SK-MEL-5 (cell line): ENCODE data around the gene PLK3. TPM values are rescaled to one million over a fixed set of nuclear protein-coding genes. Genes with fewer than 3 reads are reported as not detected.
"Not testable (repeated sequence)": the region's sequence is repeated elsewhere in the genome, so short reads cannot be mapped to it uniquely, and the experiment has no call there.

ENCODE experiments used
- DNase-seq: peaks from one replicate; pipeline ENCODE4 v3.0.0-alpha.2; 2016; ENCODE audit warnings: low read depth, low spot score
- in situ Hi-C: cut with HindIII; loops from 2 replicates; pipeline ENCODE4 v1.10.0; 2016; ENCODE audit warnings: low sequenced_read_pairs, high pct_unique_total_duplicates, low pct_unique_long_range_greater_than_20kb
- polyA plus RNA-seq, 2 experiments: library from polyadenylated mRNA; depleted of rRNA; stranded (reverse); fragments of >200 nt; gene quantifications; 2 replicates each; pipeline ENCODE4 v1.2.3, GENCODE V29; 2015
- total RNA-seq: library from RNA; depleted of rRNA; stranded (reverse); fragments of >200 nt; shearing (Covaris generic); gene quantifications from 2 replicates; pipeline ENCODE4 v1.2.3, GENCODE V29; 2014; rRNA removed

The PLK3 gene
- total RNA-seq = 3.4 and 5.0 TPM in 2 replicates
- polyA plus RNA-seq (2015; cell fraction: cytosol; rRNA removed) = 11.9 and 14.0 TPM in 2 replicates
- polyA plus RNA-seq (2015; cell fraction: nucleus; rRNA removed) = 48.2 and 66.3 TPM in 2 replicates

DNA sequence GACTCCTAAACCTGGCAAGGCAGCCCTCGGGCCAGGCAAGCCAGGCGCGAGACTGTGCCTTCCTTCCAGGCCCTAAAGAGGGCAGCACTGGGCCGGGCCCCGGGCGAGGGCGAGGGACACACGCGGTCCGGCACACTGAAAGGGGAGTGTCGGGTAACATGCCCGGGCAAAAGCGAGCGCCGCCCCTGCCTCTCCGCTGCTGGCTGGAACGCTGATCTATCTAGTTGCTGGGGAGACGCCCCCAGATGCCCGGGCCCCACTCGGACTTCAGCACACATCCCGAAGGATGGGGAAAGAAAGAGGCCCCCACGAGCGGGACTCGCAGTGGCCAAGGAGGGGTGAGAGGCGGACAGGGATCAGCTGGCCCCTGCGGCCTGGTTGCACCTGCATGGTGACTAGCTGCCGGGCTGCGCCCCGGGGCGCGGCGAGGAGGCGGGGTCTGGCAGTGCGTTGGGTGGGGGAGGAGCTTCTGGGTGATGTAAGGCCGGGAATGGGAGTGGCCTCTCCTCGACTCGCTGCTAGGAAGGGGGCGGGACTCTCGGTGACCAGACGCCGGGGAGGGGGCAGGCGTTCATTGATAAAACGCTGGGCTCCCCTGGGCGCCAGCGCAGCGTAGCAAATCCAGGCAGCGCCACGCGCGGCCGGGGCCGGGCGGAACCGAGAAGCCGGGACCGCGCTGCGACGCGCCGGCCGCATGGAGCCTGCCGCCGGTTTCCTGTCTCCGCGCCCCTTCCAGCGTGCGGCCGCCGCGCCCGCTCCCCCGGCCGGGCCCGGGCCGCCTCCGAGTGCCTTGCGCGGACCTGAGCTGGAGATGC is at the start of gene PLK3:
TSS of gene PLK3 (plus strand) at position 608 of the 815 bp plus-strand sequence. CDS start at position 695, 87 bp downstream.
- in situ Hi-C loops = no loop called here
- peak; percentile 95 for DNase-seq

DNA sequence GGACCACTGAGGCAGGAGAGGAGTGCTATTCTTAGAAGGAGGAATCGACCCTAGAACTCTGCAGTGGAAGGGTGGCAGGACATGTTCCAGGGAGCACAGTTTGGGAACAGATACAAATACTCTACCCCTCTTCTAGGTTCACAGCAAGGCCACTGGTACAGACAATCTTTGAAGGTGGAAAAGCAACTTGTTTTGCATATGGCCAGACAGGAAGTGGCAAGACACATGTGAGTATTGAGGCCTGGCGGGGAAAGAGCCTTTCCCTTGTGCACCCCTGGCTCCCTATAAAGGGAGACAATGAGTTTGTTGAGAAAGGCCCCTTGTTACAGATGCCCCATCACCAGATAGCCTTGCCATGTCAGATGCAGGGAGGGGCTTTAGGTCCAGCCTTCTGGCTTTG is 42.8 kb upstream of the PLK3 start:
- in situ Hi-C loops = no loop called here
- DNase-seq = no peak

DNA sequence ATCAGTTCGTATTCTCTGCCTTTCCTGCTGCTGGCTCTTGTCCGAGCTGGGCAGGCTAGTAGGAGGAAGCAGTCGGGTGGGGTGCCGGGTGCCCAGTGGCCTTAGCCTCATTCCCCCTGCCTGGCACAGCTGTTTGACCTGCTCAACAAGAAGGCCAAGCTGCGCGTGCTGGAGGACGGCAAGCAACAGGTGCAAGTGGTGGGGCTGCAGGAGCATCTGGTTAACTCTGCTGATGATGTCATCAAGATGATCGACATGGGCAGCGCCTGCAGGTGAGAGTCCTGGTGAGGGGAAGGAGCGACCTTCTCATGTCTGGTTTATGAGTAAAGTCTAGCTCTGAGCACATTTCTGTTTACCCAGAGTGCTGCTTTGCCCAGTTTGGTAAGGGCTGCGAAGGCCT is 41.1 kb upstream of the PLK3 start:
- no peak for DNase-seq
- in situ Hi-C loops = no loop called here

GRCh38 chr1:44760876-44761275 is 39.3 kb upstream of the PLK3 start:
- in situ Hi-C loops = no loop called here
- DNase-seq = no peak

- in situ Hi-C loops, DNase-seq: not testable (repeated sequence)
Measured at GRCh38 chr1:44766421-44766820, 33.8 kb upstream of the PLK3 start.

DNA sequence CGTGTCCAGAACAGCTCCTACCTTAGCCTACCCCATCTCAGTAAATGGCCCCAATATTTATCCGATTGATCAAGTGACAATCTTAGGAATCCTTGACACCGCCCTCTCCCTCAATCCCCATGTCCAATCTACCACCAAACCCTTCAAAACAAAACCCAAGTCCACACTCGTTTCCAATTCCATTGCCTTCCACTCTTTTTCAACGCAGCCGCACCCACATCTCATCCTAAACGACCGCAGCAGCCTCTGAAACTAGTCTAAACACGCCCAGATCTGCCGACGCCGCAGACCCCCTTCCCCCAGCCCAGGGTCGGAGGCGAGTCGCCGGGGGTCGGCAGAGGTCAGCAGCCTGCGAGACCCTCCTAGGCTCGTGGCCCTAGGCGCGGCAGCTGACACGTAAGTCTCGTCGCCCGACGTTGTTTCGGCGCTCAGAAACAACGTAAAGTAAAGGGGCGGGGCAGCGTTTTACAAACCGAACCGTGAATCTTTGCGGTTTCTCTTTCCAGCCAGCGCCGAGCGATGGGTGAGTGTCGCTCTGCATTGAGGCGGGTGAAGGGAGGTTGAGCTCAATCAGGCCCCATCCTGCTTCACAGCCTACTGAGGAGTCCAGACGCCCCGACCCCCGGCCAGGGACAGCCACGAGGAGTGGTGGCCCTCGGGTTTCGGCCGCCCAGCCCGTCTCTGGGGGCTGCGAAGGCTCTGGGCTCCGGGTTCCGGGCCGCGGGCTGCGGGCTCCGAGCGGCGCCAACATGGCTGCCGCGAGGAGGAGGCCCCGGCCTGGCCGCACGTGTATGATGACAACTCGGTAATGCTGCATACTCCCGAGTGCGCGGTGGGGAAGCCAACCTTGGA is 24.9 kb upstream of the PLK3 start, which contains the start of gene RPS8:
TSS of gene RPS8 (plus strand) at position 463 of the 852 bp plus-strand sequence. CDS start at position 520, 57 bp downstream.
- peak; percentile 94 for DNase-seq
- in situ Hi-C loops = no loop called here

- no peak for DNase-seq
- in situ Hi-C loops = no loop called here
Measured at GRCh38 chr1:44775930-44776729, 24.0 kb upstream of the PLK3 start.

DNA sequence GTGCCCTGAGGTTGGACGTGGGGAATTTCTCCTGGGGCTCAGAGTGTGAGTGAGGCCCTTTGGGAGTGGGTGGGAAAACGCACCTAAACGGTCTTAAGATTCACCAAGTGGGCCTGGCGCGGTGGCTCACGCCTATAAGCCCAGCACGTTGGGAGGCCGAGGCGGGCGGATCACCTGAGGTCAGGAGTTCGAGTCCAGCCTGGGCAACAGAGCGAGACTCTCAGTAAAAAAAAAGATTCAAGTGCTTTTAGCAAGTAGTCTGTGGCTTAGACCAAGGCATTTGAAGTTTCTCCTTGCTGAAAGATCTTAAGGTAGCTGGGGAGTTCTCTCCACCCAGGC is 23.5 kb upstream of the PLK3 start:
- no peak for DNase-seq
- in situ Hi-C loops = no loop called here

DNA sequence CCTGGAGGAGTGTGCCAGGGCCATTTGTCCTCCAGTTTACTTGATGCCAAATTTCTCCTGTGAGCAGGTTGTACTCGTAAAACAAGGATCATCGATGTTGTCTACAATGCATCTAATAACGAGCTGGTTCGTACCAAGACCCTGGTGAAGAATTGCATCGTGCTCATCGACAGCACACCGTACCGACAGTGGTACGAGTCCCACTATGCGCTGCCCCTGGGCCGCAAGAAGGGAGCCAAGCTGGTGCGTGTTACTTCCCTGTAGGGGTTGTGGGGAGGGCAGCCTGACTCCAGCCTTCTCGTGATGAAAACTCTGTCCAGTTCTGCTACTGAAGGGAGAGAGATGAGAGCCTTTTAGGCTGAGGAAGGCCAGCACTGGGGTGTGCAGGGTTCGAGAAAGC is 22.6 kb upstream of the PLK3 start:
- in situ Hi-C loops = no loop called here
- no peak for DNase-seq

GRCh38 chr1:44777969-44778635 is 22.1 kb upstream of the PLK3 start:
- in situ Hi-C loops = no loop called here

GRCh38 chr1:44778705-44779576 is 21.2 kb upstream of the PLK3 start:
- no peak for DNase-seq
- in situ Hi-C loops = no loop called here

More at GRCh38 chr1:44777969-44778635, 22.1 kb upstream of the PLK3 start:
- DNase-seq = no peak

GRCh38 chr1:44780583-44781121 is 19.5 kb upstream of the PLK3 start:
- DNase-seq = no peak
- in situ Hi-C loops = no loop called here

GRCh38 chr1:44783697-44784093 is 16.5 kb upstream of the PLK3 start:
- in situ Hi-C loops = no loop called here
- DNase-seq = no peak

DNA sequence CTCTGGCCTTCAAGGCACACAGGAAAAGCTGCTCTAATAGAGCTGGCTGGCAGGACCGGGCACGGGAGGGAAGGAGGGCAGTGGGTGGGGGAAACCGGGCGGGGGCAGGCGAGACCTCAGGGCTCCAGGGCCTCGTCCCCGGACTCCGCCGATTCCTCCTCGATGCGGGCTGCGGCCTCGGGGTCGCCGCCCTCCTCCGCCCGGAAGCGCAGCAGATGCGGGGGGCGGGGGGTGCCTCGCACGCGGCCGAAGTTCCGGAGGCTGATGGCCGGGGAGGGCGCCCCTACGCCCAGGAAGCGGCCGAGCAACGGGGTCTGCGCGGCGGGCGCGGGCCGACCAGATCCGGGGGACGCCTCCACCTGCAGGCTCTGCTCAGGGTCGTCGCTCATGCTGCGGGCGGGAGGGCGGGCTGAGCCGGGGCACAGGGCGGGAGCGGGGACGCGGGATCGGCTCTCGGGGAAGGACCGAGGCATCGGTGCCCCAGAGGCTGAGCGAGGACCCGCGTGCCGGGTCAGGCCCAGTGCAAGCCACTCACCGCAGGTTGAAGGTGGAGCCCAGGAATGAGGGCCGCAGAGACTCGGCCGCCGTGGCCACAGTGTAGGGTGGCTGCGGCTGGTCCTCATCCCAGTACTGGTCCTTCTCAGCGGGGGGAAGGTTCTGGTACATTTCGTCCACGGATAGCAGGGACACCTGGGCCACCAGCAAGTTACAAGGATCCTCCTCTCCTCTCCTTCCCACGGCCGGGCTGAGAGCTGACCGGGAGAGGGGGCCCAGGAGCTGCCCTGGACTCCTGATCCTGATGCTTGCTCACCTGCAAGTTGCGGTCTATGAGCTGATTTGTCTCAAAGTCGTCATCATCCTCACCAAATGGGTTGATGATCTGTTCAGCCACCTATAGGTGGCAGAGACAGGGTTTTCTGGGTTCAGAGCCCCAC is 15.8 kb upstream of the PLK3 start:
- DNase-seq = no peak

DNA sequence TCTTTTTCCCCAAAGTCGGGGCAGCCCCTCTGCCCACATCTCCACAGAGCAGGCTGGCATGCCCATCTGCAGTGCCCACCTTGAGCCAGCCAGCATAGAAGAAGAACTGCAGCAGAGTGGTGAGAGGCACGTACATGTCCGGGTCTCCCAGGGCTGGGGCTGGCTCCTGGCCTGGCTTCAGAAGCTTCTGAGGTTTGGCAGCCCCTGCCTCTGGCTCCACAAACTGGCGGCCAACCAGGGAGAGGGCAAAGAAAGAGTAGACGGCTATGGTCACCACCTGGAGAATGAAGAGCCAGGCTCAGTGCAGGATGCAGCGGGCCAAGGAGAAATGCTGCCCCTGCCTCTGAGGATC is 15.2 kb upstream of the PLK3 start:
- in situ Hi-C loops = no loop called here

More for the DNA sequence above, 15.8 kb upstream of the PLK3 start:
- in situ Hi-C loops = no loop called here

More for the DNA sequence above, 15.2 kb upstream of the PLK3 start:
- no peak for DNase-seq
